ENCODE measurements around the gene WFDC2. TPM values are rescaled to one million over a fixed set of nuclear protein-coding genes. Genes with fewer than 3 reads are reported as not detected.

The WFDC2 gene
- total RNA-seq, 3 donors from 2014 or later (not counting 1 experiment from before 2014, with no cell fraction given): not detected

DNA sequence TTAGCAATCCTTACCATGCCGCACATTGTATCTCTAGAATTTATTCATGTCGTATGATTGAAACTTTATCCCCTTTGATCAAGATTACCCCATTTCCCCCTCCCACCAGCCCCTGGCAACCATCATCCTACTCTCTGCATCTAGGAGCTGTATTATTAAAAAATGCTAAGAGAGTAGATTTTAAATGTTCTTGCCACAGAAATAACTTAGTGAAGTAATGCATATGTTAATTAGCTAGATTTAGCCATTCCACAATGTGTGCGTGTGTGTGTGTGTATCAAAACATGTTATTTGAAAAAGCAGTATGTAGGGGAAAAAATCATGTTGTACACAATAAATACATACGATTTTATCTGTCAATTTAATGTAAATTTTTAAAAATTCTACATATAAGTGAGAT lies 57.7 kb downstream of the WFDC2 start:
- Mint-ChIP-seq H3K36me3 (no peaks in the 10 kb centered on the region), H3K27ac (no peak overlapping the region), H3K4me1 (no peaks in the 10 kb centered on the region), H3K27me3 (ENCODE audit: low read depth in 2 of 2) (peaks cover 25 to 51% of the 10 kb centered on the region in 2 donors), H3K4me3 (no peak overlapping the region), H3K9me3 (no peaks in the 10 kb centered on the region)
- Histone ChIP-seq H3K36me3 (ENCODE audit: control insufficient read depth, insufficient read depth, low read length) (no peaks in the 10 kb centered on the region), H3K27me3 (ENCODE audit: control insufficient read depth, insufficient read depth, low read length) (peaks cover 9% of the 10 kb centered on the region), H3K4me1 (ENCODE audit: control insufficient read depth, insufficient read depth, low read length) (no peaks in the 10 kb centered on the region), H3K9me3 (ENCODE audit: control insufficient read depth, insufficient read depth, low read length) (no peaks in the 10 kb centered on the region), H3K27ac (ENCODE audit: low read length) (no peak overlapping the region), H3K4me3 (ENCODE audit: low read length) (no peak overlapping the region)
- 95% methylated on average over 2 of the region's 4 CpGs for WGBS (ENCODE audit: insufficient coverage)
- no peak for ATAC-seq
- intact Hi-C loops (cut with micrococcal nuclease): no loop called here
- DNase-seq: no peak
- TF ChIP-seq, protein P1, sequence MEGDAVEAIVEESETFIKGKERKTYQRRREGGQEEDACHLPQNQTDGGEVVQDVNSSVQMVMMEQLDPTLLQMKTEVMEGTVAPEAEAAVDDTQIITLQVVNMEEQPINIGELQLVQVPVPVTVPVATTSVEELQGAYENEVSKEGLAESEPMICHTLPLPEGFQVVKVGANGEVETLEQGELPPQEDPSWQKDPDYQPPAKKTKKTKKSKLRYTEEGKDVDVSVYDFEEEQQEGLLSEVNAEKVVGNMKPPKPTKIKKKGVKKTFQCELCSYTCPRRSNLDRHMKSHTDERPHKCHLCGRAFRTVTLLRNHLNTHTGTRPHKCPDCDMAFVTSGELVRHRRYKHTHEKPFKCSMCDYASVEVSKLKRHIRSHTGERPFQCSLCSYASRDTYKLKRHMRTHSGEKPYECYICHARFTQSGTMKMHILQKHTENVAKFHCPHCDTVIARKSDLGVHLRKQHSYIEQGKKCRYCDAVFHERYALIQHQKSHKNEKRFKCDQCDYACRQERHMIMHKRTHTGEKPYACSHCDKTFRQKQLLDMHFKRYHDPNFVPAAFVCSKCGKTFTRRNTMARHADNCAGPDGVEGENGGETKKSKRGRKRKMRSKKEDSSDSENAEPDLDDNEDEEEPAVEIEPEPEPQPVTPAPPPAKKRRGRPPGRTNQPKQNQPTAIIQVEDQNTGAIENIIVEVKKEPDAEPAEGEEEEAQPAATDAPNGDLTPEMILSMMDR (IDR thresholded peaks at IDR 0.05): no peak

Other genes starting within 250 kb of the WFDC2 start
- not detected for gene SEMG2, start 248.4 kb upstream of the WFDC2 start, total RNA-seq
- gene SLPI, start 215.2 kb upstream of the WFDC2 start, total RNA-seq: under 1 TPM in 1 of 3 donors, not detected in 2; 0.90 TPM
- gene RBPJL, start 162.9 kb upstream of the WFDC2 start, total RNA-seq: not detected
- gene MATN4, start 161.5 kb upstream of the WFDC2 start, total RNA-seq: not detected
- 1 to 10 TPM in 2 of 3 donors, under 1 TPM in 1; 0.45 to 1.8 (median 1.5) TPM for gene SDC4, start 121.3 kb upstream of the WFDC2 start, total RNA-seq
- gene SYS1, start 106.6 kb upstream of the WFDC2 start, total RNA-seq: 10 to 100 TPM; 73.8 to 77.4 (median 74.0) TPM
- gene TP53TG5, start 91.4 kb upstream of the WFDC2 start, total RNA-seq: under 1 TPM in 1 of 3 donors, not detected in 2; 0.14 TPM
- 10 to 100 TPM; 13.0 to 14.7 (median 13.3) TPM for gene DBNDD2, start 61.5 kb upstream of the WFDC2 start, total RNA-seq
- gene PIGT, start 53.6 kb upstream of the WFDC2 start, total RNA-seq: 100 to 1,000 TPM; 173 to 190 (median 187) TPM
- not detected for gene SPINT3, start 45.9 kb downstream of the WFDC2 start, total RNA-seq
- gene WFDC6, start 69.7 kb downstream of the WFDC2 start, total RNA-seq: not detected
- gene EPPIN, start 77.6 kb downstream of the WFDC2 start, total RNA-seq: not detected
- not detected for gene WFDC8, start 109.5 kb downstream of the WFDC2 start, total RNA-seq
- gene WFDC10A, start 160.0 kb downstream of the WFDC2 start, total RNA-seq: not detected
- not detected for gene WFDC9, start 161.5 kb downstream of the WFDC2 start, total RNA-seq
- gene WFDC11, start 200.5 kb downstream of the WFDC2 start, total RNA-seq: not detected
- gene WFDC13, start 232.3 kb downstream of the WFDC2 start, total RNA-seq: not detected
- gene WFDC10B, start 235.3 kb downstream of the WFDC2 start, total RNA-seq: not detected